Keratinocyte (primary cell): ENCODE data around the gene SARS1.

Source experiments
- EZH2 ChIP-seq: IDR thresholded peaks from one replicate; pipeline ENCODE4 v1.6.1; 2012; ENCODE audit warnings: inconsistent platforms, mild to moderate bottlenecking, low read length, moderate library complexity
- TF ChIP-seq, protein P1 (sequence below), 3 experiments: IDR thresholded peaks in 1 of 3; conservative IDR thresholded peaks in 1 of 3; optimal IDR thresholded peaks in 1 of 3; 2 replicates in 2 of 3; 3 replicates in 1 of 3; pipeline versions ENCODE3 to v1.5.1; 2011; ENCODE audit warnings: low read length in 3 of 3, mild to moderate bottlenecking in 3 of 3, moderate library complexity in 2 of 3, control low read depth in 1 of 3, inconsistent platforms in 1 of 3; ENCODE audit not compliant: insufficient read depth in 2 of 3; ENCODE audit errors: extremely low read depth in 1 of 3

DNA sequence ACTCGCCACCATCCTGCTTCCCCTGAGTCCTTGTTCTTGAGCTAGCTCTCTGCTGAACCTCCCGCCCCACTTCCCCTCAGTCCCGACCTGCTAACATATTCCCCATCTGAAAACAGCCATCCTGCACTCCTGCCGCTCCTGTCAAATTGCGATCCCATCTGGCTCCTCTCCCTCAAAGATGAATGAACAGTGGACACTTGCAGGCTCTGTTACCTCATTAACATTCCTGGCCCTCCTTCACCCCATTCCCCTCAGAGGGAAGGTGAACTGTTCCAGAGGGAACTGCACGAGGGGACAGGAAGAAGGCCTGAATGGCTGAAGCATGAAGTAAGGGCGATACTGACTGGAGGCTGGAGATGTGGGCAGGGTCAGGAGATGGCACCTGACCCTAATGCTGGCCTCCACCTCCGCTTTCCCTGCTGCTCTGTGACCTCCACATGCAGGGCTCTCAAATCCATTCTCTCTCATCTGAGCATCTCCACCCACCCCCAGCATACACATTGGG lies 28.2 kb downstream of the SARS1 start:
- TF ChIP-seq, protein P1, sequence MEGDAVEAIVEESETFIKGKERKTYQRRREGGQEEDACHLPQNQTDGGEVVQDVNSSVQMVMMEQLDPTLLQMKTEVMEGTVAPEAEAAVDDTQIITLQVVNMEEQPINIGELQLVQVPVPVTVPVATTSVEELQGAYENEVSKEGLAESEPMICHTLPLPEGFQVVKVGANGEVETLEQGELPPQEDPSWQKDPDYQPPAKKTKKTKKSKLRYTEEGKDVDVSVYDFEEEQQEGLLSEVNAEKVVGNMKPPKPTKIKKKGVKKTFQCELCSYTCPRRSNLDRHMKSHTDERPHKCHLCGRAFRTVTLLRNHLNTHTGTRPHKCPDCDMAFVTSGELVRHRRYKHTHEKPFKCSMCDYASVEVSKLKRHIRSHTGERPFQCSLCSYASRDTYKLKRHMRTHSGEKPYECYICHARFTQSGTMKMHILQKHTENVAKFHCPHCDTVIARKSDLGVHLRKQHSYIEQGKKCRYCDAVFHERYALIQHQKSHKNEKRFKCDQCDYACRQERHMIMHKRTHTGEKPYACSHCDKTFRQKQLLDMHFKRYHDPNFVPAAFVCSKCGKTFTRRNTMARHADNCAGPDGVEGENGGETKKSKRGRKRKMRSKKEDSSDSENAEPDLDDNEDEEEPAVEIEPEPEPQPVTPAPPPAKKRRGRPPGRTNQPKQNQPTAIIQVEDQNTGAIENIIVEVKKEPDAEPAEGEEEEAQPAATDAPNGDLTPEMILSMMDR (optimal IDR thresholded peaks at IDR 0.05 in 1 of 3, IDR thresholded peaks at IDR 0.05 in 1 of 3, conservative IDR thresholded peaks at IDR 0.05 in 1 of 3; ENCODE audit: extremely low read depth in 1 of 3, insufficient read depth in 2 of 3, low read length in 3 of 3), result no peak
- no peak for TF ChIP-seq EZH2
